HG03558 (cell line): Measurements from ENCODE around the gene C20orf141.
"Not testable (repeated sequence)": the region's sequence is repeated elsewhere in the genome, so short reads cannot be mapped to it uniquely, and the experiment has no call there.

Experiments
- ATAC-seq: cut with Tn5 transposase; IDR thresholded peaks from one replicate; pipeline ENCODE4 v1.9.1; 2021; ENCODE audit warnings: moderate number of reproducible peaks; ENCODE audit not compliant: unreplicated experiment; ENCODE audit errors: extremely low read depth

Gene C20orf141, protein sequence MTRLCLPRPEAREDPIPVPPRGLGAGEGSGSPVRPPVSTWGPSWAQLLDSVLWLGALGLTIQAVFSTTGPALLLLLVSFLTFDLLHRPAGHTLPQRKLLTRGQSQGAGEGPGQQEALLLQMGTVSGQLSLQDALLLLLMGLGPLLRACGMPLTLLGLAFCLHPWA

DNA sequence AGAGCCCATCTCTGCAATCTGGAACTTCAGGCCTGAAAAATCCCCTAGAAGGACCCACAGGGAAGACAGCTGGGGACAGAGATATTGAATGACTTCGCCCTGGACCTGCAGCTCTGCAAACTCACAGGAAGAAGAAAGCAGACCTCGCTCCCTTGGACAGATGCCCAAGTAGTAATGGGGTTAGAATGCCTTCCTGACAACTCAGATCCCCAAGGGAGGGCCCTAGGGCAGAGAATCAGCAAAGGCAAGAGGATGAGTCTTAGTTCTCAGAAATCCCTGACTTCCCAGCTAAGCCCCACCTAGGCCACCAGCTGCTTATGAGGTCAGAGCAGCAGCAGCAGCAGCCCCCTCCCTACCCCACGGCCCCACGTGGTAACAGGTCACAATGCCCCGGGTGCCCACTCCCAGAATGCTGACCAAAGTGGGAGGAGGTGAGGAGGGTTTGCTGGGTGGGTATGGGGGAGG is at the start of gene C20orf141:
TSS of gene C20orf141 (plus strand) at position 401 of the 465 bp plus-strand sequence. CDS start 198 bp downstream, outside the sequence.
- no peak for ATAC-seq

DNA sequence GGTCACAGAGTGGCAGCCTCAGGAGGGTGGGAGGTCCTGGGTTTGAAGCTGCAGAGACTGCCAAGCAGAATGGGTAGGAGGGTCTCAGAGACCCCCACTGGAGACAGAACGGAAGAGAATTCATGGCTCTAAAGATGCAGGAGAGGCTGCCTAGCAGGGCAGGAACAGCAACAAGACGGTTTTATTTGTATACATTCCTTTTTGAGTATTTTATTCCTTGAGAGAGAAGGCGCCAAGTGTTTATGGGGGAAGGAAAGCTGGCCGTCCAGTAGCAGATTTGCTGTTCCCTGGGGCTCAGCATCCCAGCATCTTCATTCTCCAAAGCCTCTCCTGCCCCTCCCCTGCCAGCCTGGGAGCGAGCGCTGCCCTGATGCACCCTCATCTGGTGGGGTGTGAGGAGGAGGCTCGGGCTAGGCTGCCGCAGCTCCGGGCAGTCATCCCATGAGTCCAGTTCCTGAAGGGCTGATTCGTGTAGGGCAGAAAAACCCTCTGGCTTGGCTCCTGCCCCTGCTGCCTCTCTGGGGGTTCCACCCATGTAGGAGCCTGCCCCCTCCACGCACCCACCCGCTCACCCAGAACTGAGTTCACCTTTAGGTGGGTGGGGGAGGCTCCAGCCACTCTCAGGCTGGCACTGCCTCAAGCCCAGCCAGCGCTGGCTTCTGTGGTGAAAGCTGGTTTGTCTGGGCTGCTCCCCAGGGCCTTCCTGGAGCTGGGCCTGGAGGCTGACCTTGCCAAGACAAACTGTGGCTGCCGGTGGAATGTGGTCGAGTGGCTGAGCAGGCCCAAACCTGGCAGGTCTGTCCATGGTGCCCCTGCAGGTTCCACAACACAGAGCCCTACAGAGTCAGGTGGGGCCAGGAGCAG is 46.8 kb upstream of the C20orf141 start:
- no peak for ATAC-seq

DNA sequence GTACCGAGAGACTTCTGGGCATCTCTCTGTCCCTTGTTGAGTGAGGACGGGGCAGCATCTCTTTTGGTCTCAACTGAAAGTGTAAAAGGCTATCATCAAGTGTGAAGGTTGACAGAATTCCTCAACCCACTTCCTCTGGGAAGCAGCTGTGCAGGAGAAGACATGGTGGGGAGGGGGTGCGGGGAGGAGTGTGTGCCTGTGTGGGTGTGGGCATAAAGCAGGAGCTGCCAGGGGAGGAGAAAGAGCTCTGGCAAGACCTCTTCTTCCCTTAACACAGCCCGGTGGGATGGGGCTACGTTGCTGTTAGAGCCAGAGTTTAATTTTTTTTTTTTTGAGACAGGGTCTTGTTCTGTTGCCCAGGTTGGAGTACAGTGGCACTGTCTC is 46.2 kb upstream of the C20orf141 start:
- ATAC-seq, result no peak

DNA sequence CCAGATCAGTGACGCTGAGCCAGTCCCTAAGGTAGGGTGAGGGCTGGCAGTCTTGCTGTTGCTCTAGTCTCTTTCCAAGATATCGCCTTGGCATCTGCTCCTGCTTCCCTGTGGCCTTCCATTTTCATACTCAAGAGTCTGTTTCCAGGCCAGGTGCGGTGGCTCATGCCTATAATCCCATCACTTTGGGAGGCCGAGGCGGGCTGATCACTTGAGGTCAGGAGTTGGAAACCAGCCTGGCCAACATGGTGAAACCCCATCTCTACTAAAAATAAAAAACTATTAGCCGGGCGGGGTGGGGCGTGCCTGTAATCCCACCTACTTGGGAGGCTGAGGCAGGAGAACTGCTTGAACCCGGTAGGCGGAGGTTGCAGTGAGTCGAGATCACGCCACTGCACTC is 44.7 kb upstream of the C20orf141 start:
- not testable (repeated sequence) for ATAC-seq

DNA sequence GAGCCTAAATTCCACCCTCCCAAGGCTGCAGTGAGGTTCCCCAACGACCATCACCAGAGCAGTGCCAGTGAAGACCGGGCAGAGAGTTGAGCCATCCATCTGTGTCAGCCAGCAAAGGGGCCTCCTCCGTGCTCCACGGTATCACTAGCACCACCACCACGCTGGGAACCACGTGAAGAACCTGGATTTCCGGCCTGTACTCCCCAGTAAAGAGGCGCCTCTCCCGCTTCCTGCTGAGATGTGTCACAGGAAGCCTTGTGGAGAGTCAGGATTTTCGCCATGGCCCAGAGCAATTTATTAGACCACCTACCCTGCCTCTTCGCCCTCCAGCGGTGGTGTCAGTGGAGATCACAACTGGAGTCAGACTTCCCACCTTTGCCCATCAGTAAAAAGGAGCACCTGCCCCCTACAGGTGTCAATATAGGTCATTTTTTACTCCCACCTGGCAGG is 43.1 kb upstream of the C20orf141 start:
- no peak for ATAC-seq

DNA sequence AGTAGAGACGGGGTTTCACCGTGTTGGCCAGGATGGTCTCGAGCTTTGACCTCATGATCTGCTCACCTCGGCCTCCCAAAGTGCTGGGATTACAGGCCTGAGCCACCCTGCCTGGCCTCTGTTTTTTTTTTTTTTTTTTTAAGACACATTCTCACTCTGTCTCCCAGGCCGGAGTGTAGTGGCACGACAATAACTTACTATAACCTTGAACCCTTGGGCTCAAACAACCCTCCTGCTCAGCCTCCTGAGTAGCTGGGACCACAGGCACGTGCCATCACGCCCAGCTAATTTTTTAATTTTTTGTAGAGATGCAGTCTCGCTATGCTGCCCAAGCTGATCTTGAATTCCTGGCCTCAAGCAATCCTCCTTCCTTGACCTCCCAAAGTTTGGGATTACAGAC is 41.0 kb upstream of the C20orf141 start:
- ATAC-seq, result no peak

DNA sequence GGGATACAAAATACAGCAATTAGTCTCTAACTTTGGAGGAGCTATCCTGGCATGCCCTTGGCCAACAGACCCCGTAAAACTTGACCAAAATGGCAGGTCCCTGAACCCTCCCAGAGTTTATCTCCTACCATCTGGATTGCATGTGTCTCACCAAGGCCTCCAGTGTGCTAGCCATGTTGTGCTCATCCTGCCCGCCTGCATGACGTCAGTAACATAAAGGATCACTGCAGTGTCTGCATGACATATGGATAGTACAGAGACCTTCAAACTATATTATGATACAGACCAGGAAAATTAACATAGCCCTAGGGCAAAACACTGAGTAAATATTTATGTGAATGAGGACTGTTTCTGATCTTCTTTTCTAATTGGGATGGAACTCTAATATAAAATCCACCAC is 39.6 kb upstream of the C20orf141 start:
- no peak for ATAC-seq

DNA sequence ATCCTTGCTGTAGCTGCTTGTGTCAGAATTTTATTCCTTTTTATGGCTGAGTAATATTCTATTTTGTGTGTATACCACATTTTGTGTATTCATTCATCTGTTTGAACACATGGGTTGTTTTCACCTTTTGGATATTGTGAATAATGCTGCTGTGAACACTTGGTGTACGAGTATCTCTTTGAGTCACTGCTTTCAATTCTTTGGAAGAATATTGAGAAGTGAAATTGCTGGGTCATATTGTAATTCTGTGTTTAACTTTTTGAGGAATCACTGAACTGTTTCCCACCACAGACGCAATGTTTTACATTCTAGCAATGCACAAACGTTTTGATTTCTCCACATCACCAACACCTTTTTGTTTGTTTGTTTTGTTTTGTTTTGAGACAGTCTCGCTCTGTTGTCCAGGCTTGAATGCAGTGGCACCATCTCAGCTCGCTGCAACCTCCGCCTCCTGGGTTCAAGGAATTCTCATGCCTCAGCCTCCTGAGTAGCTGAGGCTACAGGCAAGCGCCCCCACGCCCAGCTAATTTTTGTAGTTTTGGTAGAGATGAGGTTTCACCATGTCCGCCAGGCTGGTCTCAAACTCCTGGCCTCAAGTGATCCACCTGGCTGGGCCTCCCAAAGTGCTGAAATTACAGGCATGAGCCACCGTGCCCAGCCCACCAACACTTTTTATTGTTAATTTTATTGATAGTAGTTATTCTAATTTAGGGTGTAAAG is 36.0 kb upstream of the C20orf141 start:
- ATAC-seq, result no peak

DNA sequence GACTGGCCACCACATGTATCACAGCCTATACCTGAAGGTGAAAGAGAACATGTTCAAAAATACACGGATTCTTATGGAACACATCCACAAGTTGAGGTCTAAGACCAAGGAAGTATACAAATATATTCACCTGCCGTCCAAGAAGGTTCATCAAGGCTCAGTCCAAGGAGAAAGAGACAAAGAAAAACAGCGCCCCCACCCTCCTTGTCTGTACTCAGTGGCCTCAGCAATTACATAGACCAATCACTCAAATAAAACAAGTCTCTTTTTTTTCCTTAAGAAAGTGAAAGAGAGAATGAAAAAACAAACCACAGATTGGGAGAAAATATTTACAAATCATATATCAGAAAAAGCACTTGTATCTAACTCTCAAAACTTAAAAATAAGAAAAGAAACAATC is 33.8 kb upstream of the C20orf141 start:
- ATAC-seq, result no peak

DNA sequence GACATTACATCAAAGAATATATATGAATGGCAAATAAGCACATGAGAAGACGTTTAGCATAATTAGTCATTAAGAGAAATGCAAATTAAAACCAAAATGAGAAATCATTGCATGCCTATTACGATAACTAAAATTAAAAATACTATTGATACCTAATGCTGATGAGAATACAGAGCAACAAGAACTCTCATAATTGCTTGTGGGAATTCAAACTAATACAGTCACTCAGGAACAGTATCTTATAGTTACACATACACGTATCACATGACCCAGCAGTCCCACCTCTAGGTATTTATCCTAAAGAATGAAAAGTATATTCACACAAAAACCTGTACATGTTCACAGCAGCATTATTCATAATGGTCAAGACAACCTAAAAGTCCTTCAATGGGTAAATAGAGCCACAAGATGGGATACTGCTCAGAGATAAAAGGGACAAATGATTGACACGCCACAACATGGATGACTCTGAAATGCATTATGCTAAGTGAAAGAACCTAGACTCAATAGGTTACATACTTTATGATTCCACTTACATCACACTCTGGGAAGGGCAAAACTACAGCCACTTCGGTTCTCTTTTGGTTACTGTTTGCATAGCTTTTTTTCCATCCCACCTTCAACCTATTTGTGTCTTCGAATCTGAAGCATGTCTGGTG is 30.8 kb upstream of the C20orf141 start:
- no peak for ATAC-seq

DNA sequence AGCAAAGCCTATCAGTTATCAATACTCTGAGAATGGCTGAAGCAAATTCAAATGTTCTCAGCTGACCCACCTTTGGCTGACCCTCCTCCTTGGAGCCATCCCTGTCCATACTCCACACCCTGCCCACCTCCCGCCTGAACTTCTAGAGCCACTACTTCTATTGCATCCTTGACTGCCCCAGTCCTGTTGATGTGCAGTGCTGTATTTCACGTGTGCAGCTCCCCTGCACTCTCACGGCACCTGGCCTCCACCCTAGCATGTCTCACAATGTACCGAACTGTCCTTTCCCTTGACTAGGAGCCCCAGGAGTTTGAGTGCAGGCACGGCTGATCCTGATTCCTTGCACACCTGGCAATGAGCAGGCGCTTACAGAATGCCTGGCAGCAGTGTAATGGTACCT is 21.3 kb upstream of the C20orf141 start:
- ATAC-seq, result no peak

DNA sequence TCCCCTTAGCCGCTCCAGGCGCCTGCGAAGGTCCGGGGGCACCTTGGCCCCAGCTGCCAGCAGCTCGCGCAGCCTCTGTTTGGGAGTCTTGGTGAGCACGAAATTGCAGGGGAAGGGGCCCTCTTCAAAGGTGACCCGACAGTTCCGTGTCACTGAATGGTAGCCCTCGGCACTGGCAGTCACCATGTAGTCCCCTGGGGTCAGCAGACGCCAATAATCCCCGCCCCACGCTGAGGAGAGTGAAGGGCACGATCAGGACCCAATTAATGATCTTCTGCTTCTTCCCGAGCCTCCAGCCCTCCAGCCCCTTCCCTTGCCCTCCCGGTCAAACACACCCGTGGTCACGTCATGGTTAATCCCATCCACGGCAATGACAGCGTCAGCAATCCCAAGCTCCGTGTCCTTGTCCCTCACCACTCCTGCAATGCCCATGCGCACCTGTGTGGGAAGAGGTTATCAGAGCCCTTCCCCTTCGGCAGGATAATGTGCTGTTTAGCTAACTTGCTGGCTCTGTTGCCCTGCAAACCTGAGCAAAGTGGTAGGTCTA is 20.5 kb upstream of the C20orf141 start:
- no peak for ATAC-seq

DNA sequence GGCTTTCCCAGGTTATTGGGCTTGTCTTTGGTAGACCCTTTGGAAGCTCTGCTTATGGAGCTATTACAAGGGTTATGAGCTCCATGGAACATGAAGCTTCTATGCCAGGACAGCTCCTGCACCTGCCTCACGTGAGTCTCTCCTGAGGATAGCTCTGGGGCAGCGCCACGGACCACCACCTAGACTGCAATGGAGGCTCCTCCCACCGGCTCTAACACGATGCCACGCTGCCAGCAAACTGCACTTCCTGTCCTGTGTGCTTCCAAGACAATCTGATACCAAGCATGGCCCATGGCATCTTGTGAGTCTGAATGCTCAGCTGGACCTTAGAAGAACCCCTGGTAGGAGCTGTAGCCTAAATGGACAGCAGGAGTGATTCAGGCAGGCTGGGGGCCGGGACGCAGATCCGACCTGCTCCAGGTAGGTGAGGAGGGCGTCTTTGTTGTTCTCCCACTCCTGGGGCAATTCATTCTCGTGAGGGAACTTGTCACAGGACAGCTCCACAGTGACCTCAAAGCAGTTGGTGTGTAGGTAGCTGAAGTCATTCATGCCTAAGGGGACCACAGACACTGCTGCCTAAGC is 19.8 kb upstream of the C20orf141 start:
- no peak for ATAC-seq

DNA sequence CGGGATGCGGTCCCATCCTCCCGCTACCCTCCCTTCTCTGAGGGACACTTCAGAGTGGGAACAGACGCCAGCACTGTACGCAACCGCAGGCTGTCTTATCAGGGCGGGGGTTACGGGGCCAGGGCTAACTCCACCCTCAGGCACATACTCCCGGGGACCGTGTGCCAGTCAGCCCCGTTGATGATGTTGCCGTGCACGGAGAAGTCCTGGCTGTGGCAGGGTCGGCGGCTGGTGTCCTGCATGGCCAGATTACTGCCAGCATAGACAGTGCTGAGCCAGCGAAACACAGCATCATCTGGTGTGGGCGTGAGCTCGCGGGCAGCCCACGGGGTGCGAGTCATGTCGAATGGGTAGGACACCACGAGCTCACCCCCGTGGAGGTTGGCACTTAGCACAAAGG is 19.3 kb upstream of the C20orf141 start:
- ATAC-seq, result no peak

DNA sequence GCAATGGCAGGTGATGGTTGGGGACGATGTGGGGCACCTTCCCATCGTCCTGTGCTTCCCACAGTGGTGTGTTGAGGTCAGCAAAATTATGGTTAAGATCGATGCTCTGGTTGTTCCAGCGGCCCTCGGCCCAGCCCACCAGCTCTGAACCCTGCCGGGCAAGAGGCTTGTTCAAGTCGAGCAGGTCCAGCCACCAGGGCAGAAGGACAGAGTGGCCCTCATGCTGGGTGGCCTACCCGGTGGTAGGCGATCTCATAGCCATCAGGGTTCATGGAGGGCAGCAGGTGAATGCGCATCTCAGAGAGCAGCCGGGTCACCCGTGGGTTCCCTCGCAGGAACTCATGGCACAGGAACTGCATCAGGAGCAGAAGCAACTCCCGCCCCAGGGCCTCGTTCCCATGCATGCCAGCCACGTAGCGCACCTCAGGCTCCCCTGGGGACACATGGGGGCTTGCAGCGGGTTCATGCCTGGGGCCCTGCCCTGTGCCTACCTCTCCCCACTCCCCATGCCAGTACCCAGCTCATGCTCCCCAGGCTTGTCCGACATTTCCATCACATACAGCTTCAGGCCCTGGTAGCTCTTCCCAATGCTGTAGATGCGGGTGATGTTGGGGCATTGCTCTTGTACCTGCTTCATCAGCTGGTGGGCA is 18.7 kb upstream of the C20orf141 start:
- no peak for ATAC-seq

DNA sequence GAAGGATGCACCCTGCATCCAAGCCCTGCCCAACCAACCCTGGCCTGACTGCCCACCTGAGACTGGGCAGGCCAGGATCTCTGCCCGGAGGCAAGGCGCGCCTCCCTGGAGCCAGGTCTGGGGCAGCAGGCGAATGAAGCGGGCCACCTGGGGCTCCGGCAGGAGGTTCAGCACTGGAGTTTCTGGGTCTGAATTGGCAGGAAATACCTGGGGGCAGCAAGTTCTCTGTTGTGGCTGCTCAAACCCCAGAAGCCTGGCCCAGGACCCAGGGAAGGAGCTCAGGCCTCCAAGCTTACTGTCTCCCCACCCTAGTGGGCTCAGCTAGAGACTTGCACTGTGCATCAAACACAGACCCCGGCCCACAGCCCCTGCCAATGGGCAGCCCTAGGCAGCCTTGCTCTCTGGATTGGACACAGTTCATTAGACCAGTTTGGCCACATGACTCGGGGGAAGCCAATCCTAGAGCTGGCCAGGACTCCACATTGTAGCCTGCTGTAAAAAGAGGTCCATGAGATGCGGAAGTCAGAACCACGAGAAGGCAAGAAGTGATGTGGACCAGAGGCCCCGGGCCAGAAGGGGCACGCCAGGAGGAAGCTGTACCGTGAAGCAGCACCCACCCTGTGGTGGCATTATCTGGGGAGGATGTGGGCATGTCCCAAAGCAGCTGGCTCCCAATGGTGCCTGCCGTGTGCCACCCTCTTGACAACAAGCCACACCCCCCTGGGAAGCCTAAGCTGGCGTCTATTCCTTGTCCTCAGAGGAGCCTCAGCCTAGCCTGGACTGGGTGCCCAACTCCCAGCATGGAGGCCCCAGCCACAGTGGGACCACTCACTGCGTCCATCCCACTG is 17.4 kb upstream of the C20orf141 start:
- no peak for ATAC-seq

DNA sequence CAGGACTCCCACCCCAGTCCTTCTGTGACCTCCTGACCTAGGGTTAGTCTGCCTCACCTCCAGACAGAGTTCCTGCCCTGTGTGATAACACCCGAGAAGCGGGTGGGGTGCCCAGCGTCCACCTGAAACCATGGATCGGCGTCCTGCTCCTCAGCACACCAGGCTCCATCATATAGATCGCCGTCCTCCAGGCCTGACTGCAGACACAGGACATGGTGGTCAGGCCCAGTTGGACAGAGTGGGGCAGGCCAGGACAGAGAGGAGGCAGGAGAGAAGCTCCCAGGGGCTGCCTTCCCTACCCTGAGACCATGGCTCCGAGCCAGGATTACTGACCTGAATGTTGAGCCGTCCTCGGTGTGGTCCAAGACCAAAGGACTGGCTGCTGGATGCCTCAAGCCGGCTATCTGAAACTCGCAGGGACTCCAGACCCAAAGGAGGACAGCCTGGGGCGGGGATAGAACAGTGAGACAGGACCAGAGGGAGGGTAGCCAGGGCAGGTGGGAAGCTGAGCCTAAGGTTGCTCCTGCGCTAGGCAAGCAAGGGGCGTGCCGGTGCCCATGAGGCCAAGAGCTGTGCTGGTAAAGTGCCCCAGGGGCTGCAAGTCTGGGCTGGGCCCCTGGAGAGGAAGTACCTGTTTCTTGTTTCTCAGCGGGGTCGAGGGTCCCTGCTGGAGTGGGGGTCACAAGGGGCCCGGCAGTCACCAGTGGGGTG is 16.5 kb upstream of the C20orf141 start:
- ATAC-seq, result no peak

DNA sequence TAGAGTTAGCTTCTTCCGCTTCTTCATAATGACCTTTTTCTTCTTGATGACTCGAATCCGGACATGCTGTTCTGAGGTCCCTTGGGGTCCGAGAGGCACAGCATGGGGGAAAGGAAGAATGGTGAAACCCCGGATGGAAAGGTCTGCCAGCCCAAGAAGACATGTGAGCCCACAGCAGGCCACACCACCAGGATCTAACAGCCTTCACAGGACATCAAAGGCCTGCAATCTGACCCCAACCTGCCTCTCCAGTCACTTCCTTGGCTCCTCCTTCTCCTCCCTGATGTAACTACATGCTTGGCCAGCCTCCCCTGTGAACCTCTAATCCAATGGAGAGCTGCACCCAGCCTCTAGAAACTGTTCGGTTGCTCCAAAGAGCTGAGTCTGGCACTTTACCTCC is 16.0 kb upstream of the C20orf141 start:
- ATAC-seq, result no peak
